Esophagus muscularis mucosa (tissue), 4 donors: Measurements from ENCODE around the gene TPCN1.

ENCODE experiments used
- EP300 ChIP-seq: sonication (generic); formaldehyde crosslinking; IDR thresholded peaks from one replicate; pipeline ENCODE4 v1.6.1; 2017; ENCODE audit warnings: antibody characterized with exemption
- POLR2A ChIP-seq: fragments of 450-650 bp; IDR thresholded peaks from one replicate; pipeline ENCODE4 v1.6.1; 2017; ENCODE audit warnings: antibody characterized with exemption, moderate library complexity, mild to moderate bottlenecking, low read depth
- POLR2AphosphoS5 ChIP-seq, 2 donors: sonication (generic); formaldehyde crosslinking; IDR thresholded peaks; one replicate each; pipeline ENCODE4 v1.6.1; 2017; ENCODE audit warnings: antibody characterized with exemption in 2 of 2
- TF ChIP-seq, protein P1 (sequence below), 3 experiments: fragments of 200-600 bp in 2 of 3; fragments of 450-650 bp in 1 of 3; sonication (generic) in 2 of 3; IDR thresholded peaks; one replicate each; pipeline ENCODE4 v1.5.1; 2017 to 2019; ENCODE audit warnings: antibody characterized with exemption in 3 of 3, mild to moderate bottlenecking in 2 of 3, moderate library complexity in 1 of 3

DNA sequence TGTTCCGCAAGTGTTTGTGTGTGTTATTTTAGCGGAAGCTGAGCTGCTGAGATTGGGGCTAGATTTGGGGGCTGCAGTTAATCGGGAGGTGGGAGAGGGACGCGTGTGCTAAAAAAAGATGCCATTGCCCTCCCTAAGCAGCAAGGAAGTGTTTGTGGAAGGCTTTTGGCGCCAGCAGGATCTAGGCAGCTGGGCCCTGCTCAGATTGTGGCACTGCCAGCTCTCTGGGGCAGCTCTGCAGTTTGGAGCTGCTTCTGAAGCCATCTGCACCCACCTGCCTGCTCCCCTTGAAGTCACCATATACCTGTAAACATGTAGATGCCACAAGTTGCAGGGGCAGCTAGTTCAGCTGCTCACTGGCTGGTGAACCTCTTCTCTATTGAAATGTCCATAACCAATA, 28.8 kb downstream of the TPCN1 start:
- TF ChIP-seq, protein P1, sequence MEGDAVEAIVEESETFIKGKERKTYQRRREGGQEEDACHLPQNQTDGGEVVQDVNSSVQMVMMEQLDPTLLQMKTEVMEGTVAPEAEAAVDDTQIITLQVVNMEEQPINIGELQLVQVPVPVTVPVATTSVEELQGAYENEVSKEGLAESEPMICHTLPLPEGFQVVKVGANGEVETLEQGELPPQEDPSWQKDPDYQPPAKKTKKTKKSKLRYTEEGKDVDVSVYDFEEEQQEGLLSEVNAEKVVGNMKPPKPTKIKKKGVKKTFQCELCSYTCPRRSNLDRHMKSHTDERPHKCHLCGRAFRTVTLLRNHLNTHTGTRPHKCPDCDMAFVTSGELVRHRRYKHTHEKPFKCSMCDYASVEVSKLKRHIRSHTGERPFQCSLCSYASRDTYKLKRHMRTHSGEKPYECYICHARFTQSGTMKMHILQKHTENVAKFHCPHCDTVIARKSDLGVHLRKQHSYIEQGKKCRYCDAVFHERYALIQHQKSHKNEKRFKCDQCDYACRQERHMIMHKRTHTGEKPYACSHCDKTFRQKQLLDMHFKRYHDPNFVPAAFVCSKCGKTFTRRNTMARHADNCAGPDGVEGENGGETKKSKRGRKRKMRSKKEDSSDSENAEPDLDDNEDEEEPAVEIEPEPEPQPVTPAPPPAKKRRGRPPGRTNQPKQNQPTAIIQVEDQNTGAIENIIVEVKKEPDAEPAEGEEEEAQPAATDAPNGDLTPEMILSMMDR (IDR thresholded peaks at IDR 0.05): no peak
- TF ChIP-seq POLR2A (no peak), POLR2AphosphoS5 (IDR thresholded peaks at IDR 0.05) (no peak), EP300 (no peak)
